GM12864 (cell line): ENCODE measurements around the gene DUOX2.

Source experiments
- DNase-seq: peaks from one replicate; pipeline ENCODE4 v3.0.0-alpha.2; 2011; ENCODE audit warnings: low read depth
- H3K4me3 ChIP-seq: 2 replicates; pipeline ENCODE4 v1.5.1; 2011; ENCODE audit warnings: mild to moderate bottlenecking, low read depth, low read length, control low read depth
- TF ChIP-seq, protein P1 (sequence below): IDR thresholded peaks from 2 replicates; pipeline ENCODE4 v1.5.1; 2011; ENCODE audit warnings: low read depth, mild to moderate bottlenecking, moderate library complexity, low read length, control low read depth, inconsistent platforms; ENCODE audit errors: missing control alignments

Gene DUOX2

DNA sequence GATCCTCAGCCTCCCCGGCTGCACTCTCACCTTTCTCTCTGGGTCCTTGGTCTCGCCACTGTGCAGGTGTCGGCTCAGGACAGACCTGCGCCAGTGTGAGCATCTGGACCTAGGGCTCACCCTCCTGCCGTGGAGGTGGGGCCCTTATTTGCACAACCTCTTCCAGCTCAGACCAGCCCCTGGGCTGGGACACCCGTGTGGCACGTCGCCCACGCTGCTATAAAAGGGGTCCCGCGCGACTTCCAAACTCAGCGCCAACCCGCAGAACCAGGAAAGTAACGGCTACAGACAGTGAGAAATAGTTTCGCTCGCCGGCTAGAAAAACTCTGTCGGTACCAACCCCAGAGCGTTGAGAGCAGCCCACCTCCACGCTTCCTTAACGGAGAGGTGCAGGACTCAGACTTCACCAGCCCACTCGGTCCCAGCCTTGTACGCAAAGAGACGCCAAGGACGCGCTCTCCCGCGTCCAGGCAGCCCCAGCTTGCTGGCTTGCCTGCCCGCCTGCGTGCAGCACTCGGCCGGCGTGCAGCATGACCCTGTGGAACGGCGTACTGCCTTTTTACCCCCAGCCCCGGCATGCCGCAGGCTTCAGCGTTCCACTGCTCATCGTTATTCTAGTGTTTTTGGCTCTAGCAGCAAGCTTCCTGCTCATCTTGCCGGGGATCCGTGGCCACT is at the start of gene DUOX2, which contains the start of gene DUOXA2:
Gene DUOX2 (minus strand): TSS at position 97 of the 675 bp plus-strand sequence. CDS start 761 bp downstream, outside the sequence.
Gene DUOXA2 (plus strand): TSS at position 251 of the 675 bp plus-strand sequence. CDS start 280 bp downstream, at position 531.
- TF ChIP-seq, protein P1, sequence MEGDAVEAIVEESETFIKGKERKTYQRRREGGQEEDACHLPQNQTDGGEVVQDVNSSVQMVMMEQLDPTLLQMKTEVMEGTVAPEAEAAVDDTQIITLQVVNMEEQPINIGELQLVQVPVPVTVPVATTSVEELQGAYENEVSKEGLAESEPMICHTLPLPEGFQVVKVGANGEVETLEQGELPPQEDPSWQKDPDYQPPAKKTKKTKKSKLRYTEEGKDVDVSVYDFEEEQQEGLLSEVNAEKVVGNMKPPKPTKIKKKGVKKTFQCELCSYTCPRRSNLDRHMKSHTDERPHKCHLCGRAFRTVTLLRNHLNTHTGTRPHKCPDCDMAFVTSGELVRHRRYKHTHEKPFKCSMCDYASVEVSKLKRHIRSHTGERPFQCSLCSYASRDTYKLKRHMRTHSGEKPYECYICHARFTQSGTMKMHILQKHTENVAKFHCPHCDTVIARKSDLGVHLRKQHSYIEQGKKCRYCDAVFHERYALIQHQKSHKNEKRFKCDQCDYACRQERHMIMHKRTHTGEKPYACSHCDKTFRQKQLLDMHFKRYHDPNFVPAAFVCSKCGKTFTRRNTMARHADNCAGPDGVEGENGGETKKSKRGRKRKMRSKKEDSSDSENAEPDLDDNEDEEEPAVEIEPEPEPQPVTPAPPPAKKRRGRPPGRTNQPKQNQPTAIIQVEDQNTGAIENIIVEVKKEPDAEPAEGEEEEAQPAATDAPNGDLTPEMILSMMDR = no peak
- no peak for DNase-seq
- H3K4me3 ChIP-seq = peak within 1 kb of the TSS; percentile 6; the same call in 1 of the 2 replicates

- H3K4me3 ChIP-seq = no peak overlapping the region
- TF ChIP-seq, protein P1 = no peak
- DNase-seq = no peak
Measured at GRCh38 chr15:45163508-45163856, 49.5 kb upstream of the DUOX2 start.

GRCh38 chr15:45162771-45163507 is 49.0 kb upstream of the DUOX2 start:
- H3K4me3 ChIP-seq = no peak overlapping the region
- TF ChIP-seq, protein P1 = peak; percentile 95
- peak; percentile 24 for DNase-seq

DNA sequence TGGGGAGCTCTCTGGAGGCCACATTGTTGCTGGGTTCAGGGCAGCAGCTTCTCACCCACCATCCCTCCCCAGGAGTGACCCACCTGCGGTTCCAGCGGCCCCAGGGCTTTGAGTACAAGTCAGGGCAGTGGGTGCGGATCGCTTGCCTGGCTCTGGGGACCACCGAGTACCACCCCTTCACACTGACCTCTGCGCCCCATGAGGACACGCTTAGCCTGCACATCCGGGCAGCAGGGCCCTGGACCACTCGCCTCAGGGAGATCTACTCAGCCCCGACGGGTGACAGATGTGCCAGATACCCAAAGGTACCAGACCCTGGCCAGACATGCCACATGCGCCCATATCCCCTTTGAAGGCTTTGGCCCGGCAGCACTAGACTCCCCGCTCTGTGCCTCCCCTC is 47.7 kb upstream of the DUOX2 start:
- TF ChIP-seq, protein P1 = no peak
- no peak for DNase-seq
- no peak overlapping the region for H3K4me3 ChIP-seq

DNA sequence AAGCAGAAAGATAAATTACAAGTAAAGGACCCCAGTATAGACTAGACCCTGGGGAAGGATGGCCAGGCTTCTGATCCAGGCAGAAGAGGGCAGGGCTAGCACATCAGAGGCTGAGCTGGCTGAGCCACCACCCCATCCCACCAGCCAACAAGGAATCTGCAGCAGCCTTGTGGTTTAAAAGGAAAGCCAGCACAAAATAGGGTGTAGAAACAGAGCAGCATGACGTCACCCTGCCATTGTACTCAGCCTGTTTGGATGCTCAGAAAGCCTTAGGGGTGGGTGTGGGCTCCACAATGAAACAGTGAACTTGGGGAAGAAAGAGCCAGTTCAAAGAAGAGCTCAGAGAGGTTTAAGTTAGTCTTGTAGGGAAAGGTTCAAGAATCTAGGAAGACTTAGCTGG is 44.0 kb upstream of the DUOX2 start:
- TF ChIP-seq, protein P1 = no peak
- no peak overlapping the region for H3K4me3 ChIP-seq
- DNase-seq = no peak

- no peak for DNase-seq
- H3K4me3 ChIP-seq = no peak overlapping the region
- TF ChIP-seq, protein P1 = no peak
Measured at GRCh38 chr15:45156744-45157455, 42.9 kb upstream of the DUOX2 start.
